Smooth muscle cell (in vitro differentiated cells): ENCODE results near the gene LAMTOR1. TPM values are rescaled to one million over a fixed set of nuclear protein-coding genes. Genes with fewer than 3 reads are reported as not detected.

ENCODE experiments used
- DNase-seq: peaks from one replicate; lab custom pipeline; 2025; ENCODE audit not compliant: unreplicated experiment; lab: John Stamatoyannopoulos, UW
- H2AFZ ChIP-seq: fragments of 200-600 bp; sonication (generic); 2 replicates; pipeline ENCODE4 v1.6.0; 2016; ENCODE audit warnings: antibody characterized with exemption, low read depth, mild to moderate bottlenecking
- H3F3A ChIP-seq: fragments of 200-600 bp; sonication (generic); 2 replicates; pipeline ENCODE4 v1.6.0; 2017; ENCODE audit warnings: antibody characterized with exemption, low read depth
- H3K27ac ChIP-seq: fragments of 200-600 bp; sonication (generic); 2 replicates; pipeline ENCODE4 v1.5.1; 2016; ENCODE audit warnings: low read depth, mild to moderate bottlenecking
- H3K27me3 ChIP-seq: fragments of 200-600 bp; sonication (generic); 2 replicates; pipeline ENCODE4 v1.6.1; 2016; ENCODE audit warnings: low read depth, mild to moderate bottlenecking
- H3K36me3 ChIP-seq: fragments of 200-600 bp; sonication (generic); 2 replicates; pipeline ENCODE4 v1.5.1; 2016; ENCODE audit warnings: low read depth
- H3K4me1 ChIP-seq: fragments of 200-600 bp; sonication (generic); 2 replicates; pipeline ENCODE4 v1.5.1; 2016; ENCODE audit warnings: low read depth
- H3K4me2 ChIP-seq: fragments of 200-600 bp; sonication (generic); 2 replicates; pipeline ENCODE4 v1.6.0; 2016; ENCODE audit warnings: mild to moderate bottlenecking
- H3K4me3 ChIP-seq: fragments of 200-600 bp; sonication (generic); 2 replicates; pipeline ENCODE4 v1.5.1; 2016; ENCODE audit warnings: mild to moderate bottlenecking
- H3K79me2 ChIP-seq: fragments of 200-600 bp; sonication (generic); 2 replicates; pipeline ENCODE4 v1.6.0; 2016; ENCODE audit warnings: low read depth, mild to moderate bottlenecking
- H3K9ac ChIP-seq: fragments of 200-600 bp; sonication (generic); 2 replicates; pipeline ENCODE4 v1.6.0; 2016; ENCODE audit warnings: low read depth
- H3K9me3 ChIP-seq: fragments of 200-600 bp; sonication (generic); replicated peaks from 2 replicates; pipeline ENCODE4 v1.5.1; 2016; ENCODE audit warnings: low read depth
- H4K20me1 ChIP-seq: fragments of 200-600 bp; sonication (generic); 2 replicates; pipeline ENCODE4 v1.6.0; 2016; ENCODE audit warnings: low read depth
- CTCF ChIP-seq: fragments of 200-600 bp; sonication (generic); IDR thresholded peaks from 2 replicates; pipeline ENCODE4 v1.5.1; 2017; ENCODE audit warnings: borderline replicate concordance, mild to moderate bottlenecking, antibody characterized with exemption; ENCODE audit not compliant: insufficient read depth, poor library complexity, severe bottlenecking
- WGBS: methylation state at CpG from one replicate; pipeline ENCODE4 v1.1.7; 2016; ENCODE audit warnings: low lambda C conversion rate; 5-methylcytosine and 5-hydroxymethylcytosine counted together
- polyA plus RNA-seq: library from polyadenylated mRNA; unstranded; fragments of >200 nt; fragmentation: Nextera tagmentation; extraction: Ambion mirVana; gene quantifications from 2 replicates; pipeline ENCODE4 v1.2.1, GENCODE V29; 2016
- total RNA-seq: library from RNA; depleted of rRNA; stranded (reverse); fragments of >200 nt; gene quantifications from 2 replicates; pipeline ENCODE4 v1.2.3, GENCODE V29; 2014

LAMTOR1 gene
- total and polyA plus RNA-seq, 2 experiments from 2014 or later: 74.1 to 148 TPM

DNA sequence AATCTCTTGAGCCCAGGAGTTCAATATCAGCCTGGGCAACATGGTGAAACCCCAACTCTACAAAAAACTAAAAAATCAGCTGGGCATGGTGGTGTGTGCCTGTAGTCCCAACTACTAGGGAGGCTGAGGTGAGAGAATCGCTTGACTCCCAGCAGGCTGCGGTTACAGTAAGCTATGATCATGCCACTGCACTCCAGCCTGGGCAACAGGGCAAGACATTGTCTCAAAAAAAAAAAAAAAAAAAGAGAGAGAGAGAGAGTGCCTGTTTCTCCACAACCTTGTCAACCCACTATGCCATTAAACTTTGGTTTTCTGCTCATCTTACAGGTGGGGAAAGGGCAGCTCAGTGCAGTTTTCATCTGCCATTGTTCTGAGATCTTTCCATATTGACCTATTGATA, 37.6 kb upstream of the LAMTOR1 start:
- H3K9ac ChIP-seq: no peak overlapping the region
- DNase-seq: no peak

DNA sequence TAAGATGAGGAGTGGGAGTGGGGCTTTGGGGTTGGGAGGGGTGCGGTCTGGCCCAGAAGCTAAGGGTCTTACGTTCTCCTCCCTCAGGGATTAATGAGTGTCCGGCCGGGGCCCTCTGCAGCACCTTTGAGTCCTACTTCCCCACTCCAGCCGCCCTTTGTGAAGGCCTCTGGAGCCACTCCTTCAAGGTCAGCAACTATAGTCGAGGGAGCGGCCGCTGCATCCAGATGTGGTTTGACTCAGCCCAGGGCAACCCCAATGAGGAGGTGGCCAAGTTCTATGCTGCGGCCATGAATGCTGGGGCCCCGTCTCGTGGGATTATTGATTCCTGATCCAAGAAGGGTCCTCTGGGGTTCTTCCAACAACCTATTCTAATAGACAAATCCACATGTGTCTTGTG, 36.4 kb upstream of the LAMTOR1 start:
- TF ChIP-seq CTCF: no peak
- no peaks in the 10 kb centered on the region for H3K79me2 ChIP-seq
- no peaks in the 10 kb centered on the region for H3K36me3 ChIP-seq
- no peaks in the 10 kb centered on the region for H3K9me3 ChIP-seq
- H2AFZ ChIP-seq: no peak overlapping the region
- no peak overlapping the region for H3K9ac ChIP-seq
- no peak overlapping the region for H3K27ac ChIP-seq
- no peaks in the 10 kb centered on the region for H3F3A ChIP-seq
- no peaks in the 10 kb centered on the region for H4K20me1 ChIP-seq
- DNase-seq: no peak
- H3K27me3 ChIP-seq: no peaks in the 10 kb centered on the region
- whole genome bisulfite sequencing: 94% methylated on average over 11 of the region's 11 CpGs
- H3K4me2 ChIP-seq: no peak overlapping the region
- no peaks in the 10 kb centered on the region for H3K4me1 ChIP-seq
- no peak overlapping the region for H3K4me3 ChIP-seq

More for the DNA sequence above, 37.6 kb upstream of the LAMTOR1 start:
- H3K36me3 ChIP-seq: no peaks in the 10 kb centered on the region
- 92% methylated on average over 2 of the region's 2 CpGs for WGBS
- no peaks in the 10 kb centered on the region for H3K4me1 ChIP-seq
- H4K20me1 ChIP-seq: no peaks in the 10 kb centered on the region
- H3K9me3 ChIP-seq: no peaks in the 10 kb centered on the region
- H2AFZ ChIP-seq: no peak overlapping the region
- H3K27me3 ChIP-seq: no peaks in the 10 kb centered on the region
- H3K4me3 ChIP-seq: no peak overlapping the region
- no peak overlapping the region for H3K4me2 ChIP-seq
- no peaks in the 10 kb centered on the region for H3F3A ChIP-seq
- TF ChIP-seq CTCF: no peak
- peak overlapping the region; percentile 82 for H3K27ac ChIP-seq
- no peaks in the 10 kb centered on the region for H3K79me2 ChIP-seq

DNA sequence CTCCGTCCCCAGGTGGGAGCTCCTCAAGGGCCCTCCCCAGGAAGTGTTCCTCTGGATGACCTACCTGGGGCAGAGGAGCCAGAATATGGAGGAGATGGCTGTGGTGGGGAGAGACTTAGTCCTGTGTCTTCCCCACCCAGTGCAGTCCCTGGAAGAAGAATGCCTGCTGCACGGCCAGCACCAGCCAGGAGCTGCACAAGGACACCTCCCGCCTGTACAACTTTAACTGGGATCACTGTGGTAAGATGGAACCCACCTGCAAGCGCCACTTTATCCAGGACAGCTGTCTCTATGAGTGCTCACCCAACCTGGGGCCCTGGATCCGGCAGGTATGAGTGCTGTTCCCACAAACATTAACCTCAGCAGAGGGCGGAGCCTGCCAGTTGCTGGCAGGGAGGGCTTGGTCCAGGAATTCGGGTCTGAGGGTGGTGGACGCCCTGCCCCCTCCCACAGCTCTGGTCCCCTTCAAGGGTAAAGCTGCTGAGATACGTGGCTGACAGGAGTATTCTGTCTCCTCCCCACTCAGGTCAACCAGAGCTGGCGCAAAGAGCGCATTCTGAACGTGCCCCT, 35.8 kb upstream of the LAMTOR1 start:
- H3K27ac ChIP-seq: no peak overlapping the region
- H3K36me3 ChIP-seq: no peaks in the 10 kb centered on the region
- H3F3A ChIP-seq: no peaks in the 10 kb centered on the region
- H2AFZ ChIP-seq: no peak overlapping the region
- no peak overlapping the region for H3K9ac ChIP-seq
- TF ChIP-seq CTCF: no peak
- no peak overlapping the region for H3K4me2 ChIP-seq
- no peak overlapping the region for H3K4me3 ChIP-seq
- no peaks in the 10 kb centered on the region for H4K20me1 ChIP-seq
- no peaks in the 10 kb centered on the region for H3K9me3 ChIP-seq
- H3K79me2 ChIP-seq: no peaks in the 10 kb centered on the region
- no peaks in the 10 kb centered on the region for H3K27me3 ChIP-seq
- 89% methylated on average over 12 of the region's 12 CpGs for WGBS
- no peak for DNase-seq
- H3K4me1 ChIP-seq: no peaks in the 10 kb centered on the region

GRCh38 chr11:72136684-72137262, 33.7 kb upstream of the LAMTOR1 start:
- 100% methylated on average over 4 of the region's 4 CpGs for WGBS
- Histone ChIP-seq H4K20me1 (no peaks in the 10 kb centered on the region), H3K4me3 (no peak overlapping the region), H3K36me3 (no peaks in the 10 kb centered on the region), H3K4me2 (no peak overlapping the region), H3K27ac (no peak overlapping the region), H3K9ac (no peak overlapping the region), H3K4me1 (no peaks in the 10 kb centered on the region), H2AFZ (no peak overlapping the region), H3K27me3 (peaks cover 13% of the 10 kb centered on the region), H3K79me2 (no peaks in the 10 kb centered on the region), H3F3A (no peaks in the 10 kb centered on the region), H3K9me3 (no peaks in the 10 kb centered on the region)
- no peak for DNase-seq
- no peak for TF ChIP-seq CTCF
